ENCODE measurements around the gene ZBTB16. TPM values are rescaled to one million over a fixed set of nuclear protein-coding genes. Genes with fewer than 3 reads are reported as not detected.

The ZBTB16 gene
- total and polyA plus RNA-seq, 4 donors = 21.4 to 224 (median 102) TPM

- Histone ChIP-seq H3K4me1 (ENCODE audit: control insufficient read depth in 5 of 5, insufficient read depth in 5 of 5, low read length in 5 of 5) (peaks cover 31 to 73% (median 66%) of the 10 kb centered on the region in 5 donors), H3K9me3 (ENCODE audit: control insufficient read depth in 4 of 4, insufficient read depth in 3 of 4, low read length in 3 of 4) (no peaks in the 10 kb centered on the region), H3K27me3 (ENCODE audit: control insufficient read depth in 3 of 3, insufficient read depth in 3 of 3, low read length in 2 of 3) (no peaks in the 10 kb centered on the region), H3K4me3 (no peak overlapping the region), H3K27ac (ENCODE audit: low read depth in 1 of 2, low read length in 1 of 2) (peak overlapping the region; percentile 85 to 97), H3K36me3 (ENCODE audit: control insufficient read depth in 4 of 4, insufficient read depth in 4 of 4, low read length in 4 of 4) (peaks cover 0 to 7% (median 0%) of the 10 kb centered on the region in 4 donors), H3K9ac (ENCODE audit: insufficient read depth in 1 of 2, low read length in 2 of 2) (no peak overlapping the region)
- 75 to 89% methylated on average over 2 of the region's 2 CpGs for WGBS, 2 donors
- TF ChIP-seq, protein P1, sequence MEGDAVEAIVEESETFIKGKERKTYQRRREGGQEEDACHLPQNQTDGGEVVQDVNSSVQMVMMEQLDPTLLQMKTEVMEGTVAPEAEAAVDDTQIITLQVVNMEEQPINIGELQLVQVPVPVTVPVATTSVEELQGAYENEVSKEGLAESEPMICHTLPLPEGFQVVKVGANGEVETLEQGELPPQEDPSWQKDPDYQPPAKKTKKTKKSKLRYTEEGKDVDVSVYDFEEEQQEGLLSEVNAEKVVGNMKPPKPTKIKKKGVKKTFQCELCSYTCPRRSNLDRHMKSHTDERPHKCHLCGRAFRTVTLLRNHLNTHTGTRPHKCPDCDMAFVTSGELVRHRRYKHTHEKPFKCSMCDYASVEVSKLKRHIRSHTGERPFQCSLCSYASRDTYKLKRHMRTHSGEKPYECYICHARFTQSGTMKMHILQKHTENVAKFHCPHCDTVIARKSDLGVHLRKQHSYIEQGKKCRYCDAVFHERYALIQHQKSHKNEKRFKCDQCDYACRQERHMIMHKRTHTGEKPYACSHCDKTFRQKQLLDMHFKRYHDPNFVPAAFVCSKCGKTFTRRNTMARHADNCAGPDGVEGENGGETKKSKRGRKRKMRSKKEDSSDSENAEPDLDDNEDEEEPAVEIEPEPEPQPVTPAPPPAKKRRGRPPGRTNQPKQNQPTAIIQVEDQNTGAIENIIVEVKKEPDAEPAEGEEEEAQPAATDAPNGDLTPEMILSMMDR (IDR thresholded peaks at IDR 0.05; ENCODE audit: control extremely low read depth, extremely low read depth) = no peak
- DNase-seq (no peak), ATAC-seq (ENCODE audit: insufficient read depth, low FRiP score) (no peak)
Measured at GRCh38 chr11:114169821-114170220, 110.3 kb downstream of the ZBTB16 start.

- 91 to 93% methylated on average over 10 of the region's 10 CpGs for WGBS, 2 donors
Measured at GRCh38 chr11:114170226-114170625, 110.7 kb downstream of the ZBTB16 start.

GRCh38 chr11:114171257-114172054 is 111.9 kb downstream of the ZBTB16 start:
- peak overlapping the region in 1 of 2 donors; percentile 29 for H3K9ac ChIP-seq (ENCODE audit: insufficient read depth in 1 of 2, low read length in 2 of 2)
- peaks cover 36 to 75% (median 63%) of the 10 kb centered on the region in 5 donors for H3K4me1 ChIP-seq (ENCODE audit: control insufficient read depth in 5 of 5, insufficient read depth in 5 of 5, low read length in 5 of 5)
- peaks cover 0 to 7% (median 0%) of the 10 kb centered on the region in 4 donors for H3K36me3 ChIP-seq (ENCODE audit: control insufficient read depth in 4 of 4, insufficient read depth in 4 of 4, low read length in 4 of 4)
- H3K4me3 ChIP-seq = no peak overlapping the region
- 41 to 44% methylated on average over 15 of the region's 15 CpGs for WGBS, 2 donors
- TF ChIP-seq, protein P1 (IDR thresholded peaks at IDR 0.05; ENCODE audit: control extremely low read depth, extremely low read depth) = no peak
- peak; percentile 42 to 73 (median 62) for DNase-seq
- peak; percentile 39 for ATAC-seq (ENCODE audit: insufficient read depth, low FRiP score)
- no peaks in the 10 kb centered on the region for H3K9me3 ChIP-seq (ENCODE audit: control insufficient read depth in 4 of 4, insufficient read depth in 3 of 4, low read length in 3 of 4)
- H3K27me3 ChIP-seq (ENCODE audit: control insufficient read depth in 3 of 3, insufficient read depth in 3 of 3, low read length in 2 of 3) = no peaks in the 10 kb centered on the region
- peak overlapping the region; percentile 93 to 97 for H3K27ac ChIP-seq (ENCODE audit: low read depth in 1 of 2, low read length in 1 of 2)

More at GRCh38 chr11:114170226-114170625, 110.7 kb downstream of the ZBTB16 start:
- Histone ChIP-seq H3K36me3 (ENCODE audit: control insufficient read depth in 4 of 4, insufficient read depth in 4 of 4, low read length in 4 of 4) (peaks cover 0 to 7% (median 0%) of the 10 kb centered on the region in 4 donors), H3K27me3 (ENCODE audit: control insufficient read depth in 3 of 3, insufficient read depth in 3 of 3, low read length in 2 of 3) (no peaks in the 10 kb centered on the region), H3K27ac (ENCODE audit: low read depth in 1 of 2, low read length in 1 of 2) (peak overlapping the region; percentile 29 to 97), H3K4me3 (no peak overlapping the region), H3K9ac (ENCODE audit: insufficient read depth in 1 of 2, low read length in 2 of 2) (no peak overlapping the region), H3K9me3 (ENCODE audit: control insufficient read depth in 4 of 4, insufficient read depth in 3 of 4, low read length in 3 of 4) (no peaks in the 10 kb centered on the region), H3K4me1 (ENCODE audit: control insufficient read depth in 5 of 5, insufficient read depth in 5 of 5, low read length in 5 of 5) (peaks cover 31 to 71% (median 64%) of the 10 kb centered on the region in 5 donors)
- ATAC-seq (ENCODE audit: insufficient read depth, low FRiP score) (no peak), DNase-seq (no peak)
- TF ChIP-seq, protein P1 (IDR thresholded peaks at IDR 0.05; ENCODE audit: control extremely low read depth, extremely low read depth) = no peak
